ENCODE measurements around the gene AGPAT3. TPM values are rescaled to one million over a fixed set of nuclear protein-coding genes. Genes with fewer than 3 reads are reported as not detected.

The AGPAT3 gene
- total RNA-seq, 1 donor from 2014 or later: 7.8 TPM

GRCh38 chr21:43865540-43866259, 677 bp downstream of the AGPAT3 start:
- peak; percentile 81 for TF ChIP-seq EZH2 (IDR thresholded peaks at IDR 0.05)
- no peak for TF ChIP-seq CTCF (IDR thresholded peaks at IDR 0.05)
- TF ChIP-seq EZH2phosphoT487 (IDR thresholded peaks at IDR 0.05): peak; percentile 76
- H3K4me2 ChIP-seq: peak overlapping the region; percentile 91
- Mint-ChIP-seq H3K36me3 (peaks cover 14% of the 10 kb centered on the region), H3K4me1 (peaks cover 22% of the 10 kb centered on the region), H3K27ac (no peak overlapping the region), H3K4me3 (peak overlapping the region; percentile 83), H3K27me3 (ENCODE audit: insufficient read depth, low read depth) (peaks cover 14% of the 10 kb centered on the region), H3K9me3 (no peaks in the 10 kb centered on the region)
- H3F3A ChIP-seq (ENCODE audit: low read depth): peaks cover 26% of the 10 kb centered on the region
- H3K36me3 ChIP-seq: no peaks in the 10 kb centered on the region
- peak overlapping the region; percentile 66 for H3K4me3 ChIP-seq
- peaks cover 7% of the 10 kb centered on the region for H3K4me1 ChIP-seq
- no peak overlapping the region for H3K9ac ChIP-seq
- peaks cover 8% of the 10 kb centered on the region for H4K20me1 ChIP-seq (ENCODE audit: low read depth)
- peak; percentile 50 for DNase-seq (ENCODE audit: low spot score)
- H3K9me3 ChIP-seq (ENCODE audit: low read depth): no peaks in the 10 kb centered on the region
- no peak overlapping the region for H3K27ac ChIP-seq
- H3K79me2 ChIP-seq (ENCODE audit: low read depth): no peaks in the 10 kb centered on the region
- H3K27me3 ChIP-seq: peaks cover 62% of the 10 kb centered on the region
- peak overlapping the region; percentile 72 for H2AFZ ChIP-seq (replicated peaks)

GRCh38 chr21:43866260-43866629, 1.2 kb downstream of the AGPAT3 start:
- H3K4me3 Mint-ChIP-seq: peak overlapping the region; percentile 83
- Histone ChIP-seq H2AFZ (replicated peaks) (no peak overlapping the region), H3K4me1 (peaks cover 7% of the 10 kb centered on the region), H3K27ac (no peak overlapping the region), H3K9ac (no peak overlapping the region), H3K4me2 (peak overlapping the region; percentile 91), H3K27me3 (peaks cover 62% of the 10 kb centered on the region), H3K9me3 (ENCODE audit: low read depth) (no peaks in the 10 kb centered on the region), H4K20me1 (ENCODE audit: low read depth) (peaks cover 8% of the 10 kb centered on the region), H3K36me3 (no peaks in the 10 kb centered on the region), H3F3A (ENCODE audit: low read depth) (peaks cover 26% of the 10 kb centered on the region), H3K4me3 (peak overlapping the region; percentile 66), H3K79me2 (ENCODE audit: low read depth) (no peaks in the 10 kb centered on the region)
- peak; percentile 19 for DNase-seq (ENCODE audit: low spot score)
- peaks cover 14% of the 10 kb centered on the region for H3K27me3 Mint-ChIP-seq (ENCODE audit: insufficient read depth, low read depth)
- peaks cover 21% of the 10 kb centered on the region for H3K4me1 Mint-ChIP-seq
- peaks cover 17% of the 10 kb centered on the region for H3K36me3 Mint-ChIP-seq
- H3K9me3 Mint-ChIP-seq: no peaks in the 10 kb centered on the region
- H3K27ac Mint-ChIP-seq: no peak overlapping the region
- TF ChIP-seq EZH2phosphoT487 (IDR thresholded peaks at IDR 0.05) (peak; percentile 48), CTCF (IDR thresholded peaks at IDR 0.05) (no peak), EZH2 (IDR thresholded peaks at IDR 0.05) (peak; percentile 54)

GRCh38 chr21:43866659-43867331, 1.8 kb downstream of the AGPAT3 start:
- no peak overlapping the region for H2AFZ ChIP-seq (replicated peaks)
- no peaks in the 10 kb centered on the region for H3K79me2 ChIP-seq (ENCODE audit: low read depth)
- H3K9ac ChIP-seq: no peak overlapping the region
- Mint-ChIP-seq H3K27ac (no peak overlapping the region), H3K9me3 (no peaks in the 10 kb centered on the region), H3K4me1 (peaks cover 20% of the 10 kb centered on the region), H3K36me3 (peaks cover 17% of the 10 kb centered on the region), H3K4me3 (peak overlapping the region; percentile 83), H3K27me3 (ENCODE audit: insufficient read depth, low read depth) (peaks cover 14% of the 10 kb centered on the region)
- H3K4me3 ChIP-seq: no peak overlapping the region
- DNase-seq (ENCODE audit: low spot score): no peak
- no peak overlapping the region for H3K27ac ChIP-seq
- H4K20me1 ChIP-seq (ENCODE audit: low read depth): peaks cover 8% of the 10 kb centered on the region
- no peak overlapping the region for H3K4me2 ChIP-seq
- H3F3A ChIP-seq (ENCODE audit: low read depth): peaks cover 26% of the 10 kb centered on the region
- H3K9me3 ChIP-seq (ENCODE audit: low read depth): no peaks in the 10 kb centered on the region
- no peak for TF ChIP-seq CTCF (IDR thresholded peaks at IDR 0.05)
- no peak for TF ChIP-seq EZH2 (IDR thresholded peaks at IDR 0.05)
- no peak for TF ChIP-seq EZH2phosphoT487 (IDR thresholded peaks at IDR 0.05)
- H3K36me3 ChIP-seq: no peaks in the 10 kb centered on the region
- peaks cover 62% of the 10 kb centered on the region for H3K27me3 ChIP-seq
- H3K4me1 ChIP-seq: peaks cover 7% of the 10 kb centered on the region
